Hematopoietic multipotent progenitor cell treated with erythropoietin and hydrocortisone succinate and interleukin-3 and kit ligand, for 17 days (in vitro differentiated cells): Measurements from ENCODE around the gene SLCO4A1.

Experiments
- DNase-seq: peaks from one replicate; pipeline ENCODE4 v3.0.0-alpha.2; 2015; ENCODE audit warnings: low spot score

The SLCO4A1 gene

DNA sequence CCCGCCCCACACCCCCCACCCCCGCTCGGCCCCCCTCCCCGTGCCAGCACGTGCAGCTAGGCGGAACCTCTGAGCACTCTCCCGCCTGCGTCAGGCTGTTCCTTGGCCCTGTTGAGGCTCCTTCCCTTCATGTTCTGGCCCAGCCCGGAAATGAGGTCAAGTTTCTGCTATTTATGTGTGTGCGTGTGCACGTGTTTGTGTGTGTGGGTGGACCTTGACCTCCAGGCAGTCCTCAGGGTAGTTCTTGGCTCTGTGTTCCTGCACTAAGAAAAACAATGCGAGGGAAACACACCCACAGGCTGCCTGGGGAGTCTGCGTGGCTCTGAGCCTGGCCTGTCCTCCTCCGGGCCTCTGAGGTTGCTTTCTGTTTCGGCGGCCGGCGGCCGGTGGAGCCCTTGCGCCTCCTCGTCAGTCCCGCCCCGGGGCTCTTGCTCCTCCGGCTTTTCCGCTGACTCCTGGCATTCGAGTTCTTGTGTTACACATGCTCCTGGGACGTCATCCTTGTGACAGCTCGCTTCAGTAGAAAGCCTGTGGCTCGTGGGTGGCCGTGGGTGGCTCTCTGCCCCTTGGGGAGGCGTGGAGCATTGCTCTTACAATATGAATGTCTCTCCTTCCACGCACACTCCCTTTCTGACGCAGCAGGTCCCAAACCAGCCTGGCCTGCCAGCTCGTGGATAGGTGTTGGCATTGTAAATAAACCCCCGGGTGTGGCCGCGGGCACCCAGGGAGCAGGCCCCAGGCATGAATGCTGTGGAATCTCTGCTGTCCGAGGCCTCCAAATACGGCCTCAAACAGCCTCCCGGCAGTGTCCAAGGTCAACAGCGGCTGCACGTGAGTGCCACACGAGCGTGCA lies 10.0 kb downstream of the SLCO4A1 start:
- DNase-seq = no peak

DNA sequence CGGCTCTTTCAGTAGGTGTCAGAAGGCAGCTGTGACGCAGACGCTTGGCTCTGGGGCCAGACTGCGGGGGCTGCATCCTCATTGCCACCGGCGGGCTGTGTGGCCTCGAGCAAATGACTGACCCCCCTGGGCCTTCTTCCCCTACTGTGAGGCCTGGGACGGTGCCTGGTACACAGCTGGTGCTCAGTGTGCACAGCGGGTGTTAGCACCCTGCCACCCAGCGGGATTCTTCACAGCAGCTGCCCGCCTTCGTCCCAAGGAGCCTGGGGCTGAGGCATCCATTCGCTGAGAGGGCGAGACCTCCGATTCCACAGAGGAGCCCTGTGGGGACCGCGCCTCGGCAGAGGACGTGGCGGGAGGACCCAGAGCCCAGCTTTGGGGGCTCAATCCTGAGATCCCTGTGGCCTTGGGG lies 10.6 kb downstream of the SLCO4A1 start:
- no peak for DNase-seq

GRCh38 chr20:62653373-62653772 lies 11.1 kb downstream of the SLCO4A1 start:
- DNase-seq = no peak

- no peak for DNase-seq
Observed at GRCh38 chr20:62653951-62654685, 11.8 kb downstream of the SLCO4A1 start.

- DNase-seq = no peak
Observed at GRCh38 chr20:62655282-62656196, 13.2 kb downstream of the SLCO4A1 start.

DNA sequence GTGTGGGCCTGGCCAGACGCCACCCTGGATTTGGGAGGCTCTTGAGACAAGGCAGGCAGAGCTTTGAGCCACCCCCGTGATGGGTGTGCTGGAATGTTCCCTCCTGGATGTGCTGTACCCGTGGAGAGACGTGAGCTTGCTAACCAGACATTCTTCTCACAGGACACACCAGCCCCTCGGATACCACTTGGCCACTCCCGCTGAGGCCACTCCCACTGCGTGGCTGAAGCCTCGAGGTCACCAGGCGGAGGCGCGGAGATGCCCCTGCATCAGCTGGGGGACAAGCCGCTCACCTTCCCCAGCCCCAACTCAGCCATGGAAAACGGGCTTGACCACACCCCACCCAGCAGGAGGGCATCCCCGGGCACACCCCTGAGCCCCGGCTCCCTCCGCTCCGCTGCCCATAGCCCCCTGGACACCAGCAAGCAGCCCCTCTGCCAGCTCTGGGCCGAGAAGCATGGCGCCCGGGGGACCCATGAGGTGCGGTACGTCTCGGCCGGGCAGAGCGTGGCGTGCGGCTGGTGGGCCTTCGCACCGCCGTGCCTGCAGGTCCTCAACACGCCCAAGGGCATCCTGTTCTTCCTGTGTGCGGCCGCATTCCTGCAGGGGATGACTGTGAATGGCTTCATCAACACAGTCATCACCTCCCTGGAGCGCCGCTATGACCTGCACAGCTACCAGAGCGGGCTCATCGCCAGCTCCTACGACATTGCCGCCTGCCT lies 14.1 kb downstream of the SLCO4A1 start:
- DNase-seq = no peak

GRCh38 chr20:62656919-62657588 lies 14.8 kb downstream of the SLCO4A1 start:
- DNase-seq = no peak

DNA sequence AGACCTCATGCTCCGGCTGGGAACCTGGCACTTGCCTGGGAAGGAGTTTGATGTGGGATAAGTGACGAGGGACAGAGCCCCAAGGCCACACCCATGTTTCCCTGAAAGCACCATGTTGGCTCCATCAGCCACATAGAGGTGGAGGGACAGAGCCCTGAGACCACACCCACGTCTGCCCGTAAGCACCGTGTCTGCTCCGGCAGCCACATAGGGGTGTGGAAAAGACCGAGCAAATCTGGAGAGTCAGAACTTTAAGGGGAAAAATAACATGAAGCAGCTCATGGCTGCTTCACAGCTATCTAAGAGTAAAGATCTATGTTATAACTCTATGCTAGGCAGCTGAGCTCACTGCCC lies 15.3 kb downstream of the SLCO4A1 start:
- DNase-seq = no peak

DNA sequence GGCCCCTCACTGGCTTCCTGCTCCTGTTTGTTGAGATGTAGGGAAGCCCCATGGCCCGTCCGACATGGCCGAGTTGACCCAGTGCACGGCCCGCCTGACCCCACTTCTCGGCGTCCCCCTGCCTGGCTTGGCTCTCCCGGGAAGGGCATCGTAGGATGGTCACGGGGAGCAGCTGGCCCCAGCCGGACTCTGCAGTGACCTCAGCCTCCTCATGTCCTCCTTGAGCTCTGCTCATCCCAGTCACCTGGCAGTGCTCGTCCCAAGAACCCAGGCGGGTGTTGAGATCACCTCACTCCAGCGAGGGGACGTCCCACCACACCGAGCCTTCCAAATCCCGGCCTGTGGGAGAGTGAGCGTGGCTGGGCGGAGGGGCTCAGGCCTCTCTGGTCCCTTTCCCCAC lies 15.7 kb downstream of the SLCO4A1 start:
- DNase-seq = no peak

GRCh38 chr20:62658593-62659178 lies 16.4 kb downstream of the SLCO4A1 start:
- no peak for DNase-seq

DNA sequence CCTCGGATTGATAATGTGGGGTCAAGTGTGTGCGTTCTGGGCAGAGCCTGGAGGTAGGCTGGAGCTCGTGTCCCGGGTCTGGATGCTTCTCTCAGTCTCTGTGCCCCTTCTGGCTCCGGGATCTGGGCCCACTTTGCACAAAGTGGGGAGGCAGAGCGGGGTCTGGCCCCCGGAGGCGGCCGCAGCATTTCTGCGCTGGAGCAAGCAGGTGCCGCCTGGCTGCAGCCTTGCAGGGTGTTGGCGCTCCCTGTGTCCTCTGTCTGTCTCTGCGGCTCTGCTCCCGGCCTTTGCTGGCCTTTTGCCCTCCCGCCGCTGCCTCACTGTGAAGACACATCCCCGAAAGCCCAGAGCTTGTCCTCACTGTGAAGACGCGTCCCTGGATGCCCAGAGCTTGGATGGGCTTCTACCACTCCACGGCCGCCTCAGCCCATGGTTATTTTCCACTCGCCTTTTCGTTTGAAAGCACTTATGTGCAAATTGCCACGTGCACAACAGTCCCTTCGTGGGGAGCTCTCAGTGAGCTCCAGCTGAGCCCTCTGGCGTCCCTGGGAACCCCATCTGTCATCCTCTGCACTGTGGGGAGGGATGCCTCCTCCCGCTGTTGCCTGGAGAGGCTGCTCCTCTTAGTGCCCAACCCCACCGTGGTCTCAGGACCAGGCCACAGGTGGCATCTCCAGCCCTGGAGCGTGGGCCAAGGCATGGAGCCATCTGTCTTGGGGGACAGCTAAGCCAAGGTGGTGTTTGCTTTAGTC lies 17.4 kb downstream of the SLCO4A1 start:
- DNase-seq = no peak

GRCh38 chr20:62660240-62660615 lies 17.9 kb downstream of the SLCO4A1 start:
- DNase-seq = no peak

DNA sequence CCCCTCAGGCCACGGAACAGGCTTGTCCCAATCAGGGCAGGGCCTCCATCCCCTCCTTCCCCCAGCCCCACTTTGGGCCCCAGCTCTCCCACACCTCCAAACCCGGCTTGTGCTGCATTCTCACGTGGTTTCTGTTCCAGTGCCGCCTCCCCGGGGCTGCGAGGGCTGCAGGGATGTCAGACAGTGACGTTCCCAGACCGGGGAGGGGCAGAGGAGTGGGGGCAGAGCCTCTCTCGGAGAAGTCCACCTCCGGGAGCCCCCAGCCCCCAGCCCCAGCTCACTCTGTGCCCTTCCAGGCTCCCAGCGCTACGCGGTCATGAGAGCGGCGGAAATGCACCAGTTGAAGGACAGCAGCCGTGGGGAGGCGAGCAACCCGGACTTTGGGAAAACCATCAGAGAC lies 18.5 kb downstream of the SLCO4A1 start:
- no peak for DNase-seq

DNA sequence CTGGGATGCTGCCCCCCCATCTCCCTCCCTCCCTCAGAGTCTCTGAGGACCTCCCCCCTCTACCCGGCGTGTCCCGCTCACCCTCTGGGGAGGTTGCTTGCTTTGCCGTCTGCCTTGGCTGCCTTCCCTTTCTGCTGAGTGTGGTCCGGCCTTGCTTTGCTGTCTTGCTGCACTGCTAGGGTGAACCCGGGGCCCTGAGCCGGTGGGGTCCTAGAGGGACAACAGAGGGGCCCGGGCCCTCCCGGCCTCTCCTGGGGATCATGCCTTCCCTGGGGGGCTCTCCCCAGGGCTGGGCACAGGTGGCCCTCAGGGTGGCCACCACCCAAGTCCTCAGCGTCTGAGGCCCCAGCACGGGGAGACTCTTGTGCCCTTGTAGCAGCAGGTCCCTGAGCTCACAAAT lies 19.3 kb downstream of the SLCO4A1 start:
- no peak for DNase-seq

DNA sequence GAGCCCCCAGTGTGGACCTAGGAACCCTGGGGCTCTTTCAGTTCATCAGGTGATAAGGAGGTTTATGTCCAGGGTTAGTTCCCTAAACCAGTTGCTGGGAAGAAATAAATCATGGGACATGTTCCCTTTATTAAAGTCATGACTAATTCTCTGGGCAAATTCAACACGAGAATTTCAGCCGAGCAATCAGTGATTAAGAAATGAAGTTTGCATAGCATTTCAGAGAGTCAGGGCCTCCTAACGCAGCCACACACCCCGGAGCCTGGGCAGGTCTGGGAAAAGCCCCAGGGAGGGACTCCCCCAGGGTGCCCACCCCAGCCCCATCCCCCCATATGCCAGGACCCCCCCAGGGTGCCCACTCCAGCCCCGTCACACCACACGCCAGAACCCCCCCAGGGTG lies 20.1 kb downstream of the SLCO4A1 start:
- DNase-seq = no peak

DNA sequence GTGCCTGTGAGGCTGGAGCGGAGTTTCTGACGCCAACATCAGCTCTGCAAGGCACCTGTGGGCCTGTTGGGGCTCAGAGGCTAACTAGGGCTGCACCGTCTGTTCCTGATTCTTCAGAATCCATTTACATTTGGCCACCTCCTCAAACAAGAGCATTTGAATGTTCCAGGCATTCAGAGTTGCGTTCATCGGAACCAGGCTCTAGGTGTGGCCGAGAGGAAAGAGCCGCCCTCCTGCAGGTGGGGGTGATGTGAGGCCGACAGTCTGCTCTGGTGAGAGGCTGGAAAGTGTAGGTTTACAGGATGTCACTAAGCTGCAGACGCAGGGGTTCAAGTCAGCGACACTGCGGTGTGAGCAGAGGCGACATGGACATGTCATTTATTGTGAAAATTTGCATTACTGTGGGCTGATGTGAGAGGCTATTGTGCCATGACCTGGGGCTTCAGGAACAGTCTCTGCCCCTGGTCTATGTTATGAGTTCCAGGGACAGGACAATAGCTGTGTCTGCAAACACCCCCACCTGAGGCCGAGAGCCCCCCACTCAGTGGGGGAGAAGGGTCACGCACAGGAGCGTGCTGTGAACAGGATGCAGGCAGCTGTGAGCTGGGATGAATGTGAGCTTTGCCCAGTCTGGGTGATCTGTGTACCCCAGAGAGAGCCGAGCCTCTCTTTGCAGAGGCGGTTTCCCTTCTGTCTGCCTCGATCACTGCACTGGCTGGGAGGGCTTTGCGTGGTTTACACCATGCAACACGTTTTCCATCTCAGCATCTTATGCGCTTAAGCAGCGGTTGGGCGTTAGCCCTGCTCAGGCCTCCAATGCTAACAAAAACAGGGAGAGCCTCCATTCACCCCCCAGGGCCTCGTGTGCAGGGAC lies 21.1 kb downstream of the SLCO4A1 start:
- DNase-seq = no peak

GRCh38 chr20:62664019-62664971 lies 22.0 kb downstream of the SLCO4A1 start:
- no peak for DNase-seq

DNA sequence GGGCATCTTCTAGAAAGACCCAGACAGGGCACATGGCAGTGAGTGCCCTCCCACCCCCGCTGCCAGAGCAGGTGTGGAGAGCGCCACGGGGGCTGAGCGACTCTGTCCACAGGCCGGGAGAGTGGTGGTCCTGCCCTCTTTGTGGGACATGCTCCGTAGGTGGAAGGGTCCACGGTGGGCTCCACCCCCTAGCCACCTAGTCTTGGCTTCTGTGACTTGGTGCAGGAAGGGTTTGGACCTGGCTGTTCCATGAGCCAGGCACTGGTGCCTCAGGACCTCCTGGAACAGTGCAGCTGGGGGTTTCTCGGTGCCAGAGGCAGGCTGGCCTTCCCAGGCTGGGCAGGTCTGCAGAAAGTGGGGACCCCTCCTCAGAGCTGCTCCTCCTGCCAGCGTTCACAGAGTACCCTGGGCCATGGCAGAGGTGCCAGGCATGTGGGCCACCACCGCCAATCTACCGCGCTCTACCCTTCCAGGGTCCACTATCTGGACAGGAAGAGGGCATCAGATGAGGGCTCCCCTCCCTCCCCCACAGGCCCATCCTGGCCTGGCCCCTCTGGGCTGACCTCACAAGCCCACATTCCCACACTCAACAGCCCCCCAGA lies 23.0 kb downstream of the SLCO4A1 start:
- no peak for DNase-seq
